ENCODE results near the gene OPA1.

DNA sequence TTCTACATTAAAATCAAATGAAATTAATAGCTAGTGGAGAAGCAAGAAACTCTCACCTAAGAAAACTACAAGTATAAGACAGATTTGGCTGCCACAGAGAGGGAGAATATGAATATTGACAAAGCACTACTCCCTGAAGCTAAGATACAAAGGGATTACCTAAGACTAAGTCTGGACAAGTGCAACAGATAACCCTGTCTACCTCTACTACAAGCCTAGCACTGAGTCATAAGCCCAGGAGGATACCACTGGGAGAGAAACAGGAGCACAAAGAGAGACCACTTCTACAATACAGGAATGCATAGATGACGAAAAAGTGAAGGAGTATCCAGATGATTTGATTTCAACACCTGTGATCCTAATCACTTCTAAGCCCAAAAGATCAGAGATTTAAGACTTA is 48.7 kb upstream of the OPA1 start:
- TF ChIP-seq POLR2A (IDR thresholded peaks at IDR 0.05): no peak
- TF ChIP-seq, protein P1, sequence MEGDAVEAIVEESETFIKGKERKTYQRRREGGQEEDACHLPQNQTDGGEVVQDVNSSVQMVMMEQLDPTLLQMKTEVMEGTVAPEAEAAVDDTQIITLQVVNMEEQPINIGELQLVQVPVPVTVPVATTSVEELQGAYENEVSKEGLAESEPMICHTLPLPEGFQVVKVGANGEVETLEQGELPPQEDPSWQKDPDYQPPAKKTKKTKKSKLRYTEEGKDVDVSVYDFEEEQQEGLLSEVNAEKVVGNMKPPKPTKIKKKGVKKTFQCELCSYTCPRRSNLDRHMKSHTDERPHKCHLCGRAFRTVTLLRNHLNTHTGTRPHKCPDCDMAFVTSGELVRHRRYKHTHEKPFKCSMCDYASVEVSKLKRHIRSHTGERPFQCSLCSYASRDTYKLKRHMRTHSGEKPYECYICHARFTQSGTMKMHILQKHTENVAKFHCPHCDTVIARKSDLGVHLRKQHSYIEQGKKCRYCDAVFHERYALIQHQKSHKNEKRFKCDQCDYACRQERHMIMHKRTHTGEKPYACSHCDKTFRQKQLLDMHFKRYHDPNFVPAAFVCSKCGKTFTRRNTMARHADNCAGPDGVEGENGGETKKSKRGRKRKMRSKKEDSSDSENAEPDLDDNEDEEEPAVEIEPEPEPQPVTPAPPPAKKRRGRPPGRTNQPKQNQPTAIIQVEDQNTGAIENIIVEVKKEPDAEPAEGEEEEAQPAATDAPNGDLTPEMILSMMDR (IDR thresholded peaks at IDR 0.05): no peak

Data from thyroid gland (tissue), 4 donors.